Epithelial cell of esophagus (primary cell): ENCODE results near the gene TXNDC2.

ENCODE experiments used
- DNase-seq: peaks from one replicate; pipeline ENCODE4 v3.0.0; 2010; ENCODE audit warnings: low read depth
- H3K4me3 ChIP-seq: 2 replicates; pipeline ENCODE4 v1.5.1; 2011; ENCODE audit warnings: mild to moderate bottlenecking, low read length, control low read depth
- CTCF ChIP-seq: IDR thresholded peaks from 2 replicates; pipeline ENCODE4 v1.5.1; 2011; ENCODE audit warnings: low read depth, mild to moderate bottlenecking, low read length, control low read depth, inconsistent platforms; ENCODE audit not compliant: insufficient read depth; ENCODE audit errors: missing control alignments

TXNDC2 gene

DNA sequence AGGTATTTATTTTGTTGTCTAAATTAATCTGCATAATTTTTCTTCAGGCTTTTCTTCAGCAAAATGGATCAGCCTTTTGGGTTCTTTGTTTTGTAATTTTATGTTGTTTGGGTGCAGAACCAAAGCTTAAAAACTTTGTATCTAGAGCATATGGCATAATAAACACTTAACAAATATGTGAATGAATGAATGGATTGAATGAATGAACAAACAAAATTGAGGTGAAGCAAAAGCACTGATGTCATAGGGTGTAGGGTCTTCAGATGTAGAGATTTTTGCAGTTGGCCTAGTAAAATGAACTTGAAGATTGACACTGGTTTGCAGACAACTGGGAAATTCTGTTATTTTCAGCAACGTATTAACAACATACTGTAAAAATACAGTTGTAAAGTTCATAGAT is 45.4 kb downstream of the TXNDC2 start:
- no peak overlapping the region for H3K4me3 ChIP-seq
- TF ChIP-seq CTCF = no peak
- DNase-seq = no peak

GRCh38 chr18:9931678-9932077 is 45.9 kb downstream of the TXNDC2 start:
- H3K4me3 ChIP-seq = no peak overlapping the region
- TF ChIP-seq CTCF = no peak
- DNase-seq = no peak

GRCh38 chr18:9933865-9934264 is 48.1 kb downstream of the TXNDC2 start:
- TF ChIP-seq CTCF = no peak
- no peak for DNase-seq

DNA sequence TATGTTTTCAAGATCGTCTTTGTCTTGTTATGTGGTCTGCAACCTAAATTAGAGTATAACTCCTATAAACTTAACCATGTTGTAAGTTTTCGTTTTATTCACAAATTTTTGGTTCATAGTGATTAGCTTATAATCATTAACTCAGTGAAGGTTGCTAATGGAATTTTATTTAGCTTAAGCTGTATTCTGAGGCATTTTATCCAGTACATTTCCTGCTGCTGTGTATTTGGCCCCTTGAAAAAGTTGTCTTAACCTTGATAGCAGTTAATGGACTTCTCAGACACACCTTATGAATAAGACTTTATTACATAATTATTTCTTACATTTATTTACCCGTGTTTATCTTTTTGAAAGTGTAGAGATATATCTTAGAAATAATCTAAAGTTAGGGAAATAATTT is 48.5 kb downstream of the TXNDC2 start:
- DNase-seq = no peak
- H3K4me3 ChIP-seq = no peak overlapping the region

More at GRCh38 chr18:9933865-9934264, 48.1 kb downstream of the TXNDC2 start:
- no peak overlapping the region for H3K4me3 ChIP-seq

More for the DNA sequence above, 48.5 kb downstream of the TXNDC2 start:
- no peak for TF ChIP-seq CTCF
